Skin of body (tissue), 1 donor: ENCODE measurements around the gene PCARE. TPM values are rescaled to one million over a fixed set of nuclear protein-coding genes. Genes with fewer than 3 reads are reported as not detected.

Source experiments
- total RNA-seq: library from RNA; depleted of rRNA; stranded (reverse); fragments of >200 nt; gene quantifications from one replicate; pipeline ENCODE4 v1.2.3, GENCODE V29; 2014

Gene PCARE
- total RNA-seq, 1 donor from 2014 or later = 0.10 TPM

Other genes starting within 250 kb of the PCARE start
- 19.3 TPM for gene TRMT61B, start 204.2 kb downstream of the PCARE start, total RNA-seq
- 47.7 TPM for gene WDR43, start 179.9 kb downstream of the PCARE start, total RNA-seq
- gene TOGARAM2, start 93.2 kb downstream of the PCARE start, total RNA-seq = 0.69 TPM
- gene CLIP4, start 40.9 kb upstream of the PCARE start, total RNA-seq = 51.1 TPM